ENCODE measurements around the gene CHCHD4.

Gene CHCHD4

GRCh38 chr3:14063152-14063551 is 61.5 kb downstream of the CHCHD4 start (continued):
- TF ChIP-seq ZNF426 (tag by site-specific recombination; IDR thresholded peaks at IDR 0.05) (peak; percentile 54), ZNF23 (tag by site-specific recombination; IDR thresholded peaks at IDR 0.05; ENCODE audit: borderline replicate concordance) (no peak), ZNF518A (tag by site-specific recombination; conservative IDR thresholded peaks at IDR 0.05; ENCODE audit: low read depth) (peak; percentile 65; the same call in 1 of the 2 replicates), ZFP37 (tag by site-specific recombination; IDR thresholded peaks at IDR 0.05) (no peak), ZNF548 (tag by site-specific recombination; IDR thresholded peaks at IDR 0.05) (no peak), TSHZ1 (tag by site-specific recombination; IDR thresholded peaks at IDR 0.05; ENCODE audit: borderline replicate concordance) (no peak), ZNF335 (tag by site-specific recombination; conservative IDR thresholded peaks at IDR 0.05) (no peak), BCL6B (tag by site-specific recombination; IDR thresholded peaks at IDR 0.05) (no peak), GFI1B (tag by site-specific recombination; IDR thresholded peaks at IDR 0.05) (no peak), ZNF776 (tag by site-specific recombination; IDR thresholded peaks at IDR 0.05; ENCODE audit: borderline replicate concordance) (no peak), ZNF654 (tag by site-specific recombination; IDR thresholded peaks at IDR 0.05; ENCODE audit: low read depth) (0 out of 2 replicates have a peak, but pooled peaks have one; percentile 12), ZNF514 (tag by site-specific recombination; IDR thresholded peaks at IDR 0.05) (no peak), ZNF211 (tag by site-specific recombination; IDR thresholded peaks at IDR 0.05; ENCODE audit: low read depth) (no peak), ZFP3 (tag by site-specific recombination; IDR thresholded peaks at IDR 0.05; ENCODE audit: low read depth) (no peak), GLI2 (tag by site-specific recombination; IDR thresholded peaks at IDR 0.05; ENCODE audit: borderline replicate concordance, low read depth) (no peak), ZNF19 (tag by site-specific recombination; IDR thresholded peaks at IDR 0.05; ENCODE audit: low read depth) (no peak), ZNF544 (tag by site-specific recombination; IDR thresholded peaks at IDR 0.05) (no peak)
- TF ChIP-seq, protein P1, sequence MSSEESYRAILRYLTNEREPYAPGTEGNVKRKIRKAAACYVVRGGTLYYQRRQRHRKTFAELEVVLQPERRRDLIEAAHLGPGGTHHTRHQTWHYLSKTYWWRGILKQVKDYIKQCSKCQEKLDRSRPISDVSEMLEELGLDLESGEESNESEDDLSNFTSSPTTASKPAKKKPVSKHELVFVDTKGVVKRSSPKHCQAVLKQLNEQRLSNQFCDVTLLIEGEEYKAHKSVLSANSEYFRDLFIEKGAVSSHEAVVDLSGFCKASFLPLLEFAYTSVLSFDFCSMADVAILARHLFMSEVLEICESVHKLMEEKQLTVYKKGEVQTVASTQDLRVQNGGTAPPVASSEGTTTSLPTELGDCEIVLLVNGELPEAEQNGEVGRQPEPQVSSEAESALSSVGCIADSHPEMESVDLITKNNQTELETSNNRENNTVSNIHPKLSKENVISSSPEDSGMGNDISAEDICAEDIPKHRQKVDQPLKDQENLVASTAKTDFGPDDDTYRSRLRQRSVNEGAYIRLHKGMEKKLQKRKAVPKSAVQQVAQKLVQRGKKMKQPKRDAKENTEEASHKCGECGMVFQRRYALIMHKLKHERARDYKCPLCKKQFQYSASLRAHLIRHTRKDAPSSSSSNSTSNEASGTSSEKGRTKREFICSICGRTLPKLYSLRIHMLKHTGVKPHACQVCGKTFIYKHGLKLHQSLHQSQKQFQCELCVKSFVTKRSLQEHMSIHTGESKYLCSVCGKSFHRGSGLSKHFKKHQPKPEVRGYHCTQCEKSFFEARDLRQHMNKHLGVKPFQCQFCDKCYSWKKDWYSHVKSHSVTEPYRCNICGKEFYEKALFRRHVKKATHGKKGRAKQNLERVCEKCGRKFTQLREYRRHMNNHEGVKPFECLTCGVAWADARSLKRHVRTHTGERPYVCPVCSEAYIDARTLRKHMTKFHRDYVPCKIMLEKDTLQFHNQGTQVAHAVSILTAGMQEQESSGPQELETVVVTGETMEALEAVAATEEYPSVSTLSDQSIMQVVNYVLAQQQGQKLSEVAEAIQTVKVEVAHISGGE (tag by site-specific recombination; conservative IDR thresholded peaks at IDR 0.05; ENCODE audit: low read depth), result peak; percentile 45
- TF ChIP-seq, protein P2, sequence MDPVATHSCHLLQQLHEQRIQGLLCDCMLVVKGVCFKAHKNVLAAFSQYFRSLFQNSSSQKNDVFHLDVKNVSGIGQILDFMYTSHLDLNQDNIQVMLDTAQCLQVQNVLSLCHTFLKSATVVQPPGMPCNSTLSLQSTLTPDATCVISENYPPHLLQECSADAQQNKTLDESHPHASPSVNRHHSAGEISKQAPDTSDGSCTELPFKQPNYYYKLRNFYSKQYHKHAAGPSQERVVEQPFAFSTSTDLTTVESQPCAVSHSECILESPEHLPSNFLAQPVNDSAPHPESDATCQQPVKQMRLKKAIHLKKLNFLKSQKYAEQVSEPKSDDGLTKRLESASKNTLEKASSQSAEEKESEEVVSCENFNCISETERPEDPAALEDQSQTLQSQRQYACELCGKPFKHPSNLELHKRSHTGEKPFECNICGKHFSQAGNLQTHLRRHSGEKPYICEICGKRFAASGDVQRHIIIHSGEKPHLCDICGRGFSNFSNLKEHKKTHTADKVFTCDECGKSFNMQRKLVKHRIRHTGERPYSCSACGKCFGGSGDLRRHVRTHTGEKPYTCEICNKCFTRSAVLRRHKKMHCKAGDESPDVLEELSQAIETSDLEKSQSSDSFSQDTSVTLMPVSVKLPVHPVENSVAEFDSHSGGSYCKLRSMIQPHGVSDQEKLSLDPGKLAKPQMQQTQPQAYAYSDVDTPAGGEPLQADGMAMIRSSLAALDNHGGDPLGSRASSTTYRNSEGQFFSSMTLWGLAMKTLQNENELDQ (tag by site-specific recombination; IDR thresholded peaks at IDR 0.05; ENCODE audit: low read depth), result no peak
- TF ChIP-seq, protein P3, sequence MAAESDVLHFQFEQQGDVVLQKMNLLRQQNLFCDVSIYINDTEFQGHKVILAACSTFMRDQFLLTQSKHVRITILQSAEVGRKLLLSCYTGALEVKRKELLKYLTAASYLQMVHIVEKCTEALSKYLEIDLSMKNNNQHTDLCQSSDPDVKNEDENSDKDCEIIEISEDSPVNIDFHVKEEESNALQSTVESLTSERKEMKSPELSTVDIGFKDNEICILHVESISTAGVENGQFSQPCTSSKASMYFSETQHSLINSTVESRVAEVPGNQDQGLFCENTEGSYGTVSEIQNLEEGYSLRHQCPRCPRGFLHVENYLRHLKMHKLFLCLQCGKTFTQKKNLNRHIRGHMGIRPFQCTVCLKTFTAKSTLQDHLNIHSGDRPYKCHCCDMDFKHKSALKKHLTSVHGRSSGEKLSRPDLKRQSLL (tag by site-specific recombination; IDR thresholded peaks at IDR 0.05), result no peak
- TF ChIP-seq, protein P4, sequence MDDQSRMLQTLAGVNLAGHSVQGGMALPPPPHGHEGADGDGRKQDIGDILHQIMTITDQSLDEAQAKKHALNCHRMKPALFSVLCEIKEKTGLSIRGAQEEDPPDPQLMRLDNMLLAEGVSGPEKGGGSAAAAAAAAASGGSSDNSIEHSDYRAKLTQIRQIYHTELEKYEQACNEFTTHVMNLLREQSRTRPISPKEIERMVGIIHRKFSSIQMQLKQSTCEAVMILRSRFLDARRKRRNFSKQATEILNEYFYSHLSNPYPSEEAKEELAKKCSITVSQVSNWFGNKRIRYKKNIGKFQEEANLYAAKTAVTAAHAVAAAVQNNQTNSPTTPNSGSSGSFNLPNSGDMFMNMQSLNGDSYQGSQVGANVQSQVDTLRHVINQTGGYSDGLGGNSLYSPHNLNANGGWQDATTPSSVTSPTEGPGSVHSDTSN (CRISPR knock-in tag; IDR thresholded peaks at IDR 0.05), result no peak

Data from HEK293 (cell line).